Ramos (cell line): ENCODE measurements around the gene NFATC3.
"Not testable (repeated sequence)": the region's sequence is repeated elsewhere in the genome, so short reads cannot be mapped to it uniquely, and the experiment has no call there.

ENCODE experiments used
- in situ Hi-C: fragments of 300-500 bp; cut with MboI; formaldehyde crosslinking; loops from one replicate; pipeline ENCODE4 v1.14.3; 2022; ENCODE audit warnings: low sequenced_read_pairs; ENCODE audit not compliant: unreplicated experiment

The NFATC3 gene

GRCh38 chr16:68087688-68088087, 2.5 kb downstream of the NFATC3 start:
- in situ Hi-C loops, result no loop called here

GRCh38 chr16:68088130-68088972, 3.2 kb downstream of the NFATC3 start:
- in situ Hi-C loops, result no loop called here

GRCh38 chr16:68089067-68089466, 3.9 kb downstream of the NFATC3 start:
- in situ Hi-C loops, result no loop called here

GRCh38 chr16:68090130-68090529, 5.0 kb downstream of the NFATC3 start:
- in situ Hi-C loops, result no loop called here

- in situ Hi-C loops, result no loop called here
Measured at GRCh38 chr16:68090533-68090932, 5.4 kb downstream of the NFATC3 start.

GRCh38 chr16:68091380-68092261, 6.5 kb downstream of the NFATC3 start:
- in situ Hi-C loops, result no loop called here

GRCh38 chr16:68092275-68092674, 7.1 kb downstream of the NFATC3 start:
- in situ Hi-C loops, result not testable (repeated sequence)

GRCh38 chr16:68093816-68094613, 8.8 kb downstream of the NFATC3 start:
- in situ Hi-C loops, result no loop called here

- in situ Hi-C loops, result no loop called here
Measured at GRCh38 chr16:68094614-68094934, 9.4 kb downstream of the NFATC3 start.

- in situ Hi-C loops, result no loop called here
Measured at GRCh38 chr16:68096491-68096890, 11.3 kb downstream of the NFATC3 start.

GRCh38 chr16:68097088-68097487, 11.9 kb downstream of the NFATC3 start:
- in situ Hi-C loops, result no loop called here

GRCh38 chr16:68097895-68098294, 12.7 kb downstream of the NFATC3 start:
- in situ Hi-C loops, result no loop called here

- in situ Hi-C loops, result no loop called here
Measured at GRCh38 chr16:68100488-68100887, 15.3 kb downstream of the NFATC3 start.

- in situ Hi-C loops, result no loop called here
Measured at GRCh38 chr16:68105611-68106010, 20.4 kb downstream of the NFATC3 start.

- in situ Hi-C loops, result not testable (repeated sequence)
Measured at GRCh38 chr16:68107230-68107928, 22.2 kb downstream of the NFATC3 start.

- in situ Hi-C loops, result not testable (repeated sequence)
Measured at GRCh38 chr16:68109156-68109555, 24.0 kb downstream of the NFATC3 start.

- in situ Hi-C loops, result not testable (repeated sequence)
Measured at GRCh38 chr16:68110611-68111010, 25.4 kb downstream of the NFATC3 start.

GRCh38 chr16:68111379-68111778, 26.2 kb downstream of the NFATC3 start:
- in situ Hi-C loops, result no loop called here

GRCh38 chr16:68113059-68113761, 28.0 kb downstream of the NFATC3 start:
- in situ Hi-C loops, result no loop called here
